Measurements from ENCODE around the gene SAMD4A.

SAMD4A gene

DNA sequence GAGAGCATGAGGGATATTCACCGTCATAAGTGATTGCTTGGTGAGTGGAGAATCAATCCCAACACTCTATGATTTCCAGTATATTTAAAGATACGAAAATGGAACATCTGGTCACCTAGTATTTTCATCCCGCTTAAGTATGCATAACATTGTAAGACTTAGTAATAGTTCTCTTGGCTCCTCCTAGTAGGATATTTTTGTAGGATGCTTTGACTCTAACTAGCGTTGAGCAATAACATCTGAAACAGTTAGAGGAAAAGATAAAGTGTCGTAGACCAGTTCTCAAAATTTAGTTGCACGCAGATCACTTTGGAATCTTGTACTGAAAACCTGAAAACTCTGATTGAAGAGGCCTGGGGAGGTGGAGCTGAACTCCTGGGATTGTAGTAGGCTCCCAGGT lies 7.6 kb downstream of the SAMD4A start:
- no peak overlapping the region for H3K4me3 Mint-ChIP-seq
- peaks cover 27% of the 10 kb centered on the region for H3K36me3 Mint-ChIP-seq
- peaks cover 32% of the 10 kb centered on the region for H3K27me3 Mint-ChIP-seq
- peaks cover 2% of the 10 kb centered on the region for H3K4me1 Mint-ChIP-seq (ENCODE audit: low read depth)
- no peak overlapping the region for H3K27ac Mint-ChIP-seq
- peaks cover 11% of the 10 kb centered on the region for H3K9me3 Mint-ChIP-seq (ENCODE audit: low read depth)

DNA sequence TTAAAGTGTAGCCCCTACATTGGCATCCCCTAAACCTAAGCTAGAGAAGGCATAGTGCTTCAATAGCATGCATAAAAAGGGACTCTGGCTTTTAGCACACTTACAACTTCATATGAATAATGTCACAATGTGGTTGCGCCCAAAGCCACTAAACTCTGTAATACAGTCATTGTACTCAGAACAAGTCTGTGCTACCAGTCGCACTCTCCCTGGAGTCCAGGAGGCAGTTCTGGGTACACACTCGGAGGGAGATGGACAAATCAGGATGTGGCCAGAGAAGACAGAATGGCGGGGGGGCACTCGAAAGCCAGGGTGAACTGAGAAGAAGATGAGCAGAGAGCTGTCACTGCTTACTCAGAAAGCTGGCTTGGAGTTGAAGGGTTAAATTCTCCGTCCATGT lies 10.6 kb downstream of the SAMD4A start:
- Mint-ChIP-seq H3K4me3 (no peak overlapping the region), H3K4me1 (ENCODE audit: low read depth) (no peaks in the 10 kb centered on the region), H3K27me3 (peaks cover 19% of the 10 kb centered on the region), H3K27ac (no peak overlapping the region), H3K9me3 (ENCODE audit: low read depth) (peaks cover 4% of the 10 kb centered on the region), H3K36me3 (peaks cover 20% of the 10 kb centered on the region)

DNA sequence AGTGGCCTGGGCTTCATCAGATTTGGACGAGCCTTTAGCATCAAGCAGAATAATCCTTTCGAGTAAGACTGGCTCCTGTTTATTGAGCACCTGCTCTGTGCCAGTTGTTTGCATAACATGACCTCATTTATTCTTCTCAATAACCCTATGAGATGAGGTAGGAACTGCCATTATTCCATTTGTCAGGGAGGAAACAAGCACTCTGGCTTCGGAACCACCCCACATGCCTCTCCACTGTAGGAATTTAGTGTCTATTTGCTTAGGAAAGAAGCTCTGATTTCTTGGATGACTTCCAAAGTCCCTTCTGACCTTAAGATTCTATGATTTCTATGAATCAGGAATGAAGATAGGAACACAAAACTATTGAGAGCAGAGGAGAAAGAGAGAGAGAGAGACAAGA lies 11.0 kb downstream of the SAMD4A start:
- no peaks in the 10 kb centered on the region for H3K4me1 Mint-ChIP-seq (ENCODE audit: low read depth)
- H3K27me3 Mint-ChIP-seq, result peaks cover 17% of the 10 kb centered on the region
- peaks cover 17% of the 10 kb centered on the region for H3K36me3 Mint-ChIP-seq
- no peak overlapping the region for H3K4me3 Mint-ChIP-seq
- H3K27ac Mint-ChIP-seq, result no peak overlapping the region
- H3K9me3 Mint-ChIP-seq (ENCODE audit: low read depth), result peaks cover 3% of the 10 kb centered on the region

DNA sequence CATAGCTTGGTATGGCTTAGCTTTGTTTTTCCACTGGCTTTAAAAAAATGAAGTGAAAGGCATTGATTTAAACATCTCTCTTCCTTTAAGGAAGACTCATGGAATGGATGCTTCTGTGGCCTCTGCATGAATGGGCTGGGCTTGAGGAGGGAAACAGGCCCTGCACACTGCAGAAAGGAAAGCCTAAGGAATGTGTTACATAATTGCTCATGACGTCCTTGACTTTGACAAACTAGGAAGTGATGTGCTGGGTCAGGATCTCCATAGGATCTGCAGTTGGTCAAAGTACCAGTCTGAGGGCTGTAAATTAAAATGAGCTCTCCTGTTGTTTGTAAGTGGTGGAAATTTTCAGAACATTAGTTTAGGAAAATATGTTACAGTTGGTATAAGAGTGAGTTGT lies 12.7 kb downstream of the SAMD4A start:
- H3K36me3 Mint-ChIP-seq, result peaks cover 5% of the 10 kb centered on the region
- H3K4me3 Mint-ChIP-seq, result no peak overlapping the region
- H3K4me1 Mint-ChIP-seq (ENCODE audit: low read depth), result no peaks in the 10 kb centered on the region
- H3K27me3 Mint-ChIP-seq, result peaks cover 10% of the 10 kb centered on the region
- no peaks in the 10 kb centered on the region for H3K9me3 Mint-ChIP-seq (ENCODE audit: low read depth)
- no peak overlapping the region for H3K27ac Mint-ChIP-seq

DNA sequence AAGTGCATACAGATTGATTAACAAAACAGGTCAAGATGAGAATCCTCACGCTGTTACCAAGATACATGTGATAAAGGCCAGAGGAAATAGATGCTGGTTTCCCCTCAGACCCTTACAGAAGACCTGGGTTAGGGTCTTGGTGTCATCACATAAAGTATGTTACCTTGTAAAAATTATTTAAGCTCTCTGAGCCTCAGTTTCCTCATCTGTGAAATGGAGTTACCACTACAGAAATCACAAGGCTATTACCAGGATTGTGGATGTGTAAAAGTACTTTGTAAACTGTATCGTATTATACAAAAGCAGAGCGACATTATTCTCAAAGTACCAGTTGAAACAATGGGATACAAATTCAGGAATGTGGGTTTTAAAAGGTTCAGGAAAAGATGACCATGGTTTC lies 14.0 kb downstream of the SAMD4A start:
- H3K4me1 Mint-ChIP-seq (ENCODE audit: low read depth), result no peaks in the 10 kb centered on the region
- H3K4me3 Mint-ChIP-seq, result no peak overlapping the region
- H3K36me3 Mint-ChIP-seq, result peaks cover 2% of the 10 kb centered on the region
- H3K27me3 Mint-ChIP-seq, result peaks cover 8% of the 10 kb centered on the region
- no peak overlapping the region for H3K27ac Mint-ChIP-seq
- no peaks in the 10 kb centered on the region for H3K9me3 Mint-ChIP-seq (ENCODE audit: low read depth)

DNA sequence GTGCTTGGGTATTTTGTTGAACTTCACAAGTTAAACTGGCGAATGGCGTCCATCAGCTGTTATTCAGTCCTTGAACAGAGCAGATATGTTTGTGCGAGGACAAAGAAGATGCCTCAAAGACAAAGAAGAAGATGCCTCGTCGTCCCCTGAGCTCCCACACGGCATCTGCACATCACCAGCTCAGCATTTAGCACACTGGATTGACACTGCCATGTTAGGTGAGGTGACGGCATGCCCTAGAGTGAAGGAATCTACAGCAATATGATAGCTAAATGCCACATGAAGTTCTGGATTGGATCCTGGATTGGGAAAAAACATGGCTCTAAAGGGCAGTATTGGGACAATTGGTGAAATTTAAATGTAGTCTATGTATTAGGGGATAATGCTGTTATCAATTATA lies 15.4 kb downstream of the SAMD4A start:
- Mint-ChIP-seq H3K27me3 (no peaks in the 10 kb centered on the region), H3K9me3 (ENCODE audit: low read depth) (no peaks in the 10 kb centered on the region)

DNA sequence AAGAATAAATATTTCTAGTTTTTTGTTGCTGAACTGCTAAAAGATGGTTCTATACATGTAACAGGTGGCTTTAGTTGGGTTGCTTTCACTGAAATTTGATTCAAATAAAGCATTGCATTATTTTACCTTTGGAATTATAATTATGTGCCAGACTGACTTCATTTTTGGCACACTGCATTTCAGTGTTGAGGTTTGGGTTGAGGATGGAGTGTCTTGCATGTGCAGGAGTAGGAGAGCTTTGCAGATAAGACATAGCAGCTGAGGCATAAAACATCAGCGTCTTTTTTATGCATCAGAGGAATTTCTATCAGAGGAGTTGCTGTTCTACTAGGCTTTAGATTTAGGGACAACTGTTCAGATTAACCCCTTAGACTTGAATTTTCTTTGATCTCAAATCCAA lies 17.2 kb downstream of the SAMD4A start:
- no peak overlapping the region for H3K27ac Mint-ChIP-seq
- H3K4me3 Mint-ChIP-seq, result no peak overlapping the region
- H3K36me3 Mint-ChIP-seq, result no peaks in the 10 kb centered on the region
- no peaks in the 10 kb centered on the region for H3K27me3 Mint-ChIP-seq
- H3K9me3 Mint-ChIP-seq (ENCODE audit: low read depth), result no peaks in the 10 kb centered on the region
- H3K4me1 Mint-ChIP-seq (ENCODE audit: low read depth), result no peaks in the 10 kb centered on the region

More for the DNA sequence above, 15.4 kb downstream of the SAMD4A start:
- Mint-ChIP-seq H3K4me3 (no peak overlapping the region), H3K36me3 (no peaks in the 10 kb centered on the region), H3K4me1 (ENCODE audit: low read depth) (no peaks in the 10 kb centered on the region), H3K27ac (no peak overlapping the region)

DNA sequence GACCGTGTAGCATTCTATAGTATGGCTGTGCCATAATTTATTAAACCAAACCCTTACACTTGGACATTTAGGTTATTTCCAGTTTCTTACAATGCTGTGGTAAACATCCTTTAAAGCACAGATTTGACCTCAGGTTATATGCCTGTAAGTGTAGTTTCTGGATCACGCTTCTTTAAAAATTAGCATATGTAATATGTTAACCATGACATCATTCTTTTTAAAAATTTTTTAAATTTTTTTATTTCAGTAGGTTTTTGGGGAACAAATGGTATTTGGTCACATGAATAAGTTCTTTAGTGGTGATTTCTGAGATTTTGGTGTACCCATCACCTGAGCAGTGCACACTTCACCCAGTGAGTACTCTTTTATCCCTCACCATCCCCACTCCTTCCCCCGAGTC lies 18.3 kb downstream of the SAMD4A start:
- Mint-ChIP-seq H3K27ac (no peak overlapping the region), H3K4me1 (ENCODE audit: low read depth) (no peaks in the 10 kb centered on the region), H3K9me3 (ENCODE audit: low read depth) (no peaks in the 10 kb centered on the region), H3K27me3 (no peaks in the 10 kb centered on the region), H3K36me3 (no peaks in the 10 kb centered on the region), H3K4me3 (no peak overlapping the region)

DNA sequence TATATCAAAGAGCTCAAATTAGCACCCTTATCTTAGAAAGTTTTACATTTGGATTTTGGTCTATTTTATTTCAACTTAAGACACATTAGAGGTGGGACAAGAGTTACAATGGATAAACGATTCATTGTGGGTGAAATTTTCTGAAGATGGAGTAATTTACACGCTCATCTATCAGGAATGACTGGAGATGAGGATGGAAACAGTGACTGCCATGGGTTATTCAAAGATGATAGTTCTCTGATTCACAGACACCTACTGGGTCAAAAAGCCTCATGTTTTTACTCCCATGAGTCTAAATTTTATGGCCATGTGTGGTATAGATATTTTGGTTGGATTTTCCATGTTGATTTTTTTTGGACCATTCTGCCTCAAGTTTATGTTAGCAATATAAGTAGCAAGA lies 22.1 kb downstream of the SAMD4A start:
- peaks cover 5% of the 10 kb centered on the region for H3K4me1 Mint-ChIP-seq (ENCODE audit: low read depth)
- H3K4me3 Mint-ChIP-seq, result no peak overlapping the region
- peaks cover 2% of the 10 kb centered on the region for H3K36me3 Mint-ChIP-seq
- H3K9me3 Mint-ChIP-seq (ENCODE audit: low read depth), result no peaks in the 10 kb centered on the region
- peaks cover 6% of the 10 kb centered on the region for H3K27me3 Mint-ChIP-seq
- H3K27ac Mint-ChIP-seq, result no peak overlapping the region

DNA sequence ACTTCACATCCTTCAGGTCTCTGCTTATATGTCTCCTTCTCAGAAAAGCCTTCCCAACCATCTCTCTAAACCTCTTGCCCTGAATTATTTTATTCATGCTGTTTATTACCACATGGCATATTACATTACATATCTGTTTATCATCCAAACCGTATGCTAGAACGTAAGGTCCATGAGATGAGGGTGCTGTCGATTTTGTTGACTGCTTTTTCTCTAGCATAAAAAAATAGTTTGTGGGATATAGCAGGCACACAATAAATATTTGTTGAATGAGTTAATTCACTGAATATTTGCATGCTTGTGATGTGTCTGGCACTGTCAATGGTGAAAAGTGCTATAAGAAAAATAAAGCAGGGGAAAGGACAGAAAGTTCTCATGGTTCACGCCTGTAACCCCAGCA lies 22.9 kb downstream of the SAMD4A start:
- Mint-ChIP-seq H3K36me3 (peaks cover 2% of the 10 kb centered on the region), H3K27ac (no peak overlapping the region), H3K27me3 (peaks cover 6% of the 10 kb centered on the region), H3K9me3 (ENCODE audit: low read depth) (no peaks in the 10 kb centered on the region), H3K4me3 (no peak overlapping the region), H3K4me1 (ENCODE audit: low read depth) (peaks cover 9% of the 10 kb centered on the region)

DNA sequence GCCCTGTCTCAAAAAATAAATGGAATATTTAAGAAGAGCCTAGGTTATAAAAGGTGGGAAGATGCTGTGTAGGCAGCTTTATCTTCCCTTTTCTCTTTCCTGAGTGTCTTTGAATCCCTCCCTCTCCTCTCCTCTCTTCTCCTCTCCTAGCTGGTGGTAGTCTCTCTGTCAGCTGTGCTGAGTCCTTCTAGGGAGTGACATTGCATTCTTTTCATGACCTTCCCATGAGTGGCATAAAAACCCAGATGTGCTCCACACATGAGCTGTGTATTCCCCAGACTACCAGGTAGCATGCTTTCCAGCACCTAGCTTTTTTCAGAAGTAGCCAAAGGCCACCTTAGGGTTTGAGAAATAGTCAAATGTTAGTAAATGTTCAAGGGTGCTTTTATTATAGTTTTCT lies 23.6 kb downstream of the SAMD4A start:
- H3K9me3 Mint-ChIP-seq (ENCODE audit: low read depth), result no peaks in the 10 kb centered on the region
- H3K27ac Mint-ChIP-seq, result no peak overlapping the region
- peaks cover 9% of the 10 kb centered on the region for H3K4me1 Mint-ChIP-seq (ENCODE audit: low read depth)
- no peak overlapping the region for H3K4me3 Mint-ChIP-seq
- H3K27me3 Mint-ChIP-seq, result peaks cover 8% of the 10 kb centered on the region
- H3K36me3 Mint-ChIP-seq, result peaks cover 2% of the 10 kb centered on the region

DNA sequence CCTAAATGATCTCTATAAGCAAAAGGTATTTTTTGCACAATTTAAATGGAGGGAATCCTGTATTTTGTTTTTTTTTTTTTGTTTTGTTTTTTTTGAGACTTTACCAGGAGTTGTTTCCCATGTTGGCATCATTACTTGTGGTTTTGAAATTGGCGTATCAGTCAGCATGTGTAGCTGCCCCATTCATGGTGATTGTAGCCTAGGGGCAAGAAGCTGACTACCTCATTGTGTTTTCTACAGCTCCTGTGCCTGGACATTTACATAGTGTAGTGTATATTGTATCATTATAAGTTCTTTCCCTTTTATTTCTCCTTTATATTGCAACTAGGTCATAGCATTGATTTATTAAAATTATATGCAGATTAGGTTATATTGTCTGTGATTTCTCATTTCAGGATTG lies 24.5 kb downstream of the SAMD4A start:
- H3K27me3 Mint-ChIP-seq, result peaks cover 11% of the 10 kb centered on the region
- no peaks in the 10 kb centered on the region for H3K9me3 Mint-ChIP-seq (ENCODE audit: low read depth)
- H3K4me1 Mint-ChIP-seq (ENCODE audit: low read depth), result peaks cover 9% of the 10 kb centered on the region
- H3K27ac Mint-ChIP-seq, result no peak overlapping the region
- no peak overlapping the region for H3K4me3 Mint-ChIP-seq
- H3K36me3 Mint-ChIP-seq, result peaks cover 2% of the 10 kb centered on the region

DNA sequence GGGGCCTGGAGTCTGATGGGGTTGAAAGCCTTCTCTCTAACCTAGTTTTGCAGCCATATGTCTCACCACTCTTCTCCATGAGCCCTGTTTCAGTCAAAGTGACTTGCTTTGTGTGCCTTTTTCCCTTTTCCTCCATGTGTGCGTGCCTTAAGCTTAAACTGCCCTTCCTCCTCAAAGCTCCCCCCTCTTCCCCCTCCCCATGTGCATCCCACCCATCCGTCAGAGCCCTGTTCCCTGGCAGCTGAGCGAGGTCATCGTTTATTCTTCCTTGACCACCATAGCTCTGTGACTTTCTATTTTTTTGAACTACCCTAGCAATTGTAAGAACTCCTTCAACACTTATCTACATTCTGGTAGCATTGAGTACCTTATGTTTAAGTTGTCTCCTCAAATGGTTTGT lies 24.9 kb downstream of the SAMD4A start:
- Mint-ChIP-seq H3K9me3 (ENCODE audit: low read depth) (no peaks in the 10 kb centered on the region), H3K4me3 (no peak overlapping the region), H3K36me3 (peaks cover 2% of the 10 kb centered on the region), H3K27me3 (peaks cover 11% of the 10 kb centered on the region), H3K27ac (no peak overlapping the region), H3K4me1 (ENCODE audit: low read depth) (peaks cover 9% of the 10 kb centered on the region)

DNA sequence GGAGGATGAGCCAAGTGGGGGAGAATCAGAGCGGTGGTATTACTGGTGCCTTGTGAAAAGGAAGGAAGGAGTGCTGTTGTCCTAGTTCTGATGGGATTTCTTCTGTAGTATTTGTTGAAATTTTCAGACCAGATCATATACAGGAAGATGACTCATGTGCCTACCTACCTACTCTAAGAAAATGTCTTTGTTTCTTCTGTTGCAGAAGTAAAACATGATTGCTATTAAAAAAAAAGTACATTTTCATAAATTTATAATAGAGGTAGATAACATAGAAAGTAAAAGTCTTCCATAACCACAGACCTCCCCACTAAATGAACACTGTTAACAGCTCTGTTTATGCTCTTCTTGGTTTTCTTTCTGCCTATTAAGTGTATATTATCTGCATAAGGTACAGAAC lies 26.9 kb downstream of the SAMD4A start:
- H3K4me1 Mint-ChIP-seq (ENCODE audit: low read depth), result peaks cover 9% of the 10 kb centered on the region
- H3K27ac Mint-ChIP-seq, result no peak overlapping the region
- H3K4me3 Mint-ChIP-seq, result no peak overlapping the region
- peaks cover 2% of the 10 kb centered on the region for H3K36me3 Mint-ChIP-seq
- peaks cover 11% of the 10 kb centered on the region for H3K27me3 Mint-ChIP-seq
- no peaks in the 10 kb centered on the region for H3K9me3 Mint-ChIP-seq (ENCODE audit: low read depth)

DNA sequence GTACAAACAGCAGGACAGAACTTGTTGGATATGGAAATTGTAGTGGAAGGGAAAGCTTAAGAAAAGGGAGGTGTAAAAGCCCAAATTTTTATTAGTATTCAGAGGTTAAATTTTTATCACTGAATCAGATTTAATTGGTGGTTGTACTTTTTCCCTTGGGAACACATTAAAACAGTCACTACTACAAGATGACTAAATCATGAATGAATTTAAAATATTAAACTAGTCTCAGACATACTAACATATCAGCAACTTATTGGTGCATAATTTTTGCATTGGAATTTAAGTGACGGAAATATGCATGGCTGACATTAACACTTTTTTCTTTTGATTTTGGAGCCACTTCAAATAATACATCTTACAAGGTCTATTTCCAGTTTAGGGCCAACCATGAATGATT lies 27.6 kb downstream of the SAMD4A start:
- Mint-ChIP-seq H3K4me3 (no peak overlapping the region), H3K4me1 (ENCODE audit: low read depth) (peaks cover 9% of the 10 kb centered on the region), H3K27ac (no peak overlapping the region), H3K27me3 (peaks cover 11% of the 10 kb centered on the region), H3K36me3 (peaks cover 2% of the 10 kb centered on the region), H3K9me3 (ENCODE audit: low read depth) (no peaks in the 10 kb centered on the region)

DNA sequence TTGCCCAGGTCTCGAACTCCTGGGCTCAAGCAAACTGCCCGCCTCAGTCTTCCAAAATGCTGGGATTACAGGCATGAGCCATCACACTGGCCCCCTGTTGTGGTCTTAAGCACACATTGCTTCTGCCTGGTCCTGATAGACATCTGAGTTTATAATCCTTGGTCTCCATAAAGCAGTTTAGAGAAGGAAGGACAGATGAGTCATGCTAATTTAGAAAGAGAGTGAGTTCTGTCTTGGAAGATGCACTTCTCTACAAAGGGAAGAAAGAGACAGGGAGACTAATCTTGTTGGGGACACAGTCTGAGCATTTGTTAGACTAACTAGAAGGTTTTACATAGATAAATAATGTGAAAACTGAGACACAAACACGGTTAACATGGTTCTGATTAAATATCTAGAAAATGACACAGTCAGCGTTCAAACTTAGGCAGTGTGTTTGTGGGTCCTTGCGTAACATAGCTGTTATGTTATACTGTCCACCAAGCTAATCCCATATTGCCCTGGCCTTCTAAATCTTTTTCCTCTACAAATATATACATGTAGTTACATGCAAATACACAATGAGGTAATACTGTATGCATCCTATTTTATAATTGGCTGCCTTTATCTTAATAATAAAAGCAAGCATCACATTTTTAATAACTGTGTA lies 31.0 kb downstream of the SAMD4A start:
- Mint-ChIP-seq H3K9me3 (ENCODE audit: low read depth) (no peaks in the 10 kb centered on the region), H3K4me1 (ENCODE audit: low read depth) (peaks cover 9% of the 10 kb centered on the region), H3K27me3 (peaks cover 7% of the 10 kb centered on the region), H3K27ac (no peak overlapping the region), H3K4me3 (no peak overlapping the region), H3K36me3 (peaks cover 2% of the 10 kb centered on the region)
